Measurements from ENCODE around the gene NTSR1.

Gene NTSR1

GRCh38 chr20:62778601-62779416 lies 70.2 kb downstream of the NTSR1 start:
- DNase-seq (ENCODE audit: low read depth in 1 of 2, low spot score in 1 of 2) = no peak
- no peak overlapping the region for H3K27ac ChIP-seq (replicated peaks)
- no peak overlapping the region for H3K4me3 ChIP-seq (replicated peaks; ENCODE audit: insufficient read depth, low read length)
- no peak for TF ChIP-seq POLR2AphosphoS5 (IDR thresholded peaks at IDR 0.05; ENCODE audit: low read depth)
- TF ChIP-seq GABPA (IDR thresholded peaks at IDR 0.05; ENCODE audit: low read depth) = no peak
- TF ChIP-seq REST (IDR thresholded peaks at IDR 0.05; ENCODE audit: insufficient replicate concordance, low read depth) = no peak
- no peak for TF ChIP-seq CTCF (IDR thresholded peaks at IDR 0.05; ENCODE audit: insufficient read depth, low read length)
- TF ChIP-seq SPI1 (IDR thresholded peaks at IDR 0.05; ENCODE audit: borderline replicate concordance, low read depth) = no peak
- no peaks in the 10 kb centered on the region for H3K27me3 ChIP-seq (ENCODE audit: insufficient read depth, poor library complexity, severe bottlenecking)

- no peak overlapping the region for H3K4me3 ChIP-seq (replicated peaks; ENCODE audit: insufficient read depth, low read length)
- DNase-seq (ENCODE audit: low read depth in 1 of 2, low spot score in 1 of 2) = no peak
- no peaks in the 10 kb centered on the region for H3K27me3 ChIP-seq (ENCODE audit: insufficient read depth, poor library complexity, severe bottlenecking)
- no peak for TF ChIP-seq REST (IDR thresholded peaks at IDR 0.05; ENCODE audit: insufficient replicate concordance, low read depth)
- TF ChIP-seq CTCF (IDR thresholded peaks at IDR 0.05; ENCODE audit: insufficient read depth, low read length) = no peak
- no peak for TF ChIP-seq POLR2AphosphoS5 (IDR thresholded peaks at IDR 0.05; ENCODE audit: low read depth)
- TF ChIP-seq GABPA (IDR thresholded peaks at IDR 0.05; ENCODE audit: low read depth) = no peak
- TF ChIP-seq SPI1 (IDR thresholded peaks at IDR 0.05; ENCODE audit: borderline replicate concordance, low read depth) = no peak
- H3K27ac ChIP-seq (replicated peaks) = no peak overlapping the region
These were observed 70.7 kb downstream of the NTSR1 start for GRCh38 chr20:62779417-62779685.

- no peak overlapping the region for H3K27ac ChIP-seq (replicated peaks)
- TF ChIP-seq POLR2AphosphoS5 (IDR thresholded peaks at IDR 0.05; ENCODE audit: low read depth) = no peak
- no peak for TF ChIP-seq SPI1 (IDR thresholded peaks at IDR 0.05; ENCODE audit: borderline replicate concordance, low read depth)
- no peak for TF ChIP-seq CTCF (IDR thresholded peaks at IDR 0.05; ENCODE audit: insufficient read depth, low read length)
- TF ChIP-seq GABPA (IDR thresholded peaks at IDR 0.05; ENCODE audit: low read depth) = no peak
- no peak for TF ChIP-seq REST (IDR thresholded peaks at IDR 0.05; ENCODE audit: insufficient replicate concordance, low read depth)
- DNase-seq (ENCODE audit: low read depth in 1 of 2, low spot score in 1 of 2) = no peak
- H3K4me3 ChIP-seq (replicated peaks; ENCODE audit: insufficient read depth, low read length) = no peak overlapping the region
- H3K27me3 ChIP-seq (ENCODE audit: insufficient read depth, poor library complexity, severe bottlenecking) = no peaks in the 10 kb centered on the region
These were observed 71.6 kb downstream of the NTSR1 start for GRCh38 chr20:62780204-62780603.
